ENCODE results near the gene DTL.

GRCh38 chr1:212021563-212021962 lies 14.0 kb upstream of the DTL start:
- no peak for TF ChIP-seq CTCF (IDR thresholded peaks at IDR 0.05; ENCODE audit: low read depth, low read length, poor library complexity, severe bottlenecking)
- TF ChIP-seq EZH2phosphoT487 (IDR thresholded peaks at IDR 0.05; ENCODE audit: borderline replicate concordance, low read length) = no peak

Measured in DOHH2 (cell line).